Activated gamma-delta T cell treated with Interleukin-2 at 50 U/mL for 16 hours (primary cell): ENCODE results near the gene GULP1.
"Not testable (repeated sequence)": the region's sequence is repeated elsewhere in the genome, so short reads cannot be mapped to it uniquely, and the experiment has no call there.

Source experiments
- DNase-seq: peaks from one replicate; pipeline ENCODE4 v3.0.0-alpha.2; 2020

GULP1 gene

DNA sequence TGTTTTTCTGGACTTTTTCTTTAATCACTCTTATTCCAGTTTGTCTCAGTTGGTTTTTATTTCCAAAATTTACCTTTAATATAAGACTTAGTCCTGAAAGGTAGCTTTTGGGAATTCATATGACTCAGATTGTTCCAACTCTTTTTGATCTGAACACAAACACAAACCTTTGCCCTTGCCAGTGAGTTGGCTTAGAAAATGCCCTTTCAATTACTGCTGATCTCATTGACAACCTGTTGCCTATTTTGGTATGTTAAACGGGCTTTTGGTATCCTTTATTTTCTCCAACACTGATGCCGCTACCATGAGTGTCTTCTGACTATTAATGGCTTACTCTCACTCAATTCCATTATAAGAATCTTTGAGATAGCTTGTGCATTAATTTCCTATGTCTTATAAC lies 143.4 kb downstream of the GULP1 start:
- no peak for DNase-seq

DNA sequence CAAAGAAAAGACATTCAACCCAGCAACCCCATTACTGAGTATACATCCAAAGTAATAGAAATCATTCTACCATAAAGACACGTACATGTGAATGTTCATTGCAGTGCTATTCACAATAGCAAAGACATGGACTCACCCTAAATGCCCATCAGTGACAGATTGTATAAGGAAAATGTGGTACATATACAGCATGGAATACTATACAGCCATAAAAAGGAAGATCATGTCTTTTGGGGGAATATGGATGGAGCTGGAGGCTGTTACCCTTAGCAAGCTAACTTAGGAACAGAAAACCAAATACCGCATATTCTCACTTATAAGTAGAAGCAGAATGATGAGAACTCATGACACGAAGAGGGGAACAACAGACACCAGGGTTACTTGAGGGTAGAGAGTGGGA lies 145.9 kb downstream of the GULP1 start:
- DNase-seq: no peak

DNA sequence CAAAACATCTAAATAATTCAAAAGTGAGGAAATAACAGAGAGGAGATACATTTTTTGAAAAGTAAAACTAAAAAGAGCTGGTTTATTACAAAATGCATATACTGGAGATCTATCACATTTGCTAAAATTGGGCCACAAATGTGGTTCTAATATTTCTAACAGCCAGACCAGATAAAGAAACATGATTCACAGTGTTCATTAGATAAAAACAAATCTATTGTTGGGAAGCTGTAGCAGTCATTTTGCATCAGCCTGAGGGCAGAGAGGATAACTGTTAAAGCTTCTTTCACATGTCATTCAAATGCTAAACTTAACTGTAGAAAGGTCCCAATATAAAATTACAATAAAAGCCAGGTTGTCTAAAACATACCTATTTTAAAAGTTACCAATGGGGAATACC lies 148.3 kb downstream of the GULP1 start:
- no peak for DNase-seq

DNA sequence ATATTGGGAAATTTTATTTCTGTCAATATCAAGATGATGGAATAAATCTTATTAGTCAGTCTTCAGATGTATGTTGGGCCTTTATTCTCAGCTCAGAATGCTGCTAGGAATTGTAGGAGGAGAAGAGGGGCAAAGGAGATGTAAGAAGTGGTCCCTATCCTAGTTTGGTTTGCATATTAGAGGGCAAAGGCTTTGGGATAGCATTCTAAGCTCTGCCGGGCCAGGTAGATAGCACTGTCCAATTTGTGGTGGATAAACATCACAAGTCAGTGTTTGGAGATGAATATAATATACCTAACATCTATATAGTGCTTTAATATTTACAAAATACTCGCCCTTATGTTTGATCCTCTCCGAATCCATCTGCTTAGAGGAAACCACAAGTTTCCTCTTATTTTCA lies 149.2 kb downstream of the GULP1 start:
- no peak for DNase-seq

DNA sequence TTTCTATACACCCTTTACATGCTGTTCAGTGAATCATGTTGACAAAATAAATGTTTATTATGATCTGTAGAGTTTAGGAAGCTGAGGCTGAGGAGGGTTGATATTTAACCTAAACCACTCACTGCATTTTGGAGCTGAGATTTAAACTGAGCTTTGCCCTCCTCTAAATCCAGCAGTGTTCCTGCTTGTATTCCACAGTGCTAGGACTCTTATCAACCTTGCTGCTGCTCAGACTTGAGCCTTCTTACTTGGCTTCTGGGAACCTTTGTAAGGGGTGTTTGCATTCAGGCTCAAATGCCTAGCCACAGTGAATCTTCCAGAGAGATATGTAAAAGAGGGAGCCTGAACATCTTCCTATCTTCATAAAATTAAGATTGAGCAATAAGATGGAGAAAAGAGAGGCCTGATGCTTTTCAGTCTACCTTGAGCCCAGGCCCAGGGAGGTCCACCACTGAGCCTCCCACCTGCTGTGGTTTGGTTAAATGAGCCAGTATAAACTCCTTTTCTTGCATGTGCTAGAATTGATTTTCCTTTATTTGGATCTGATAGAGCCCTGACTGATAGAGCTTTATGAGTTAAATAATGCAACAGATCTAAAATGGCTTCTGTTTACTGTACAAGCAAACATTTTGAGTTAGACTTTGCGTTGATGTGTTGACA lies 149.7 kb downstream of the GULP1 start:
- no peak for DNase-seq

DNA sequence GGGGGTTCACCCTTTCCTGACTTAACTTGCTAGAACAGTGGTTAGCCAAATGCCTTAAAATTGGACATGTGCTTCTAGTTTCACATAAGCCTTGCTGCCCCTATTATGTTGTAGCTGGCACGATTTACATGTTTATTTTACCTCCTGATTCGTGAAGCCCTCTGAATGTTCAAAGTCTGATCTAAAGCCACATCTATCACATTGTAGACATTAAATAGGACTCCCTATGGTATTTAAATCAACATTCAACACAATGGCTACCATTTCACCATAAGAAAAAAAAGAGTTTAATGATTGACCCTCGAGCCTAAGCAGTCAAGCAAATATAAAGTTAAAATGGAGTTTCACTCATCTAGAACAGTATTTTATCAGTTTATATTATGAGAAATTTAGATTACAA lies 151.5 kb downstream of the GULP1 start:
- no peak for DNase-seq

DNA sequence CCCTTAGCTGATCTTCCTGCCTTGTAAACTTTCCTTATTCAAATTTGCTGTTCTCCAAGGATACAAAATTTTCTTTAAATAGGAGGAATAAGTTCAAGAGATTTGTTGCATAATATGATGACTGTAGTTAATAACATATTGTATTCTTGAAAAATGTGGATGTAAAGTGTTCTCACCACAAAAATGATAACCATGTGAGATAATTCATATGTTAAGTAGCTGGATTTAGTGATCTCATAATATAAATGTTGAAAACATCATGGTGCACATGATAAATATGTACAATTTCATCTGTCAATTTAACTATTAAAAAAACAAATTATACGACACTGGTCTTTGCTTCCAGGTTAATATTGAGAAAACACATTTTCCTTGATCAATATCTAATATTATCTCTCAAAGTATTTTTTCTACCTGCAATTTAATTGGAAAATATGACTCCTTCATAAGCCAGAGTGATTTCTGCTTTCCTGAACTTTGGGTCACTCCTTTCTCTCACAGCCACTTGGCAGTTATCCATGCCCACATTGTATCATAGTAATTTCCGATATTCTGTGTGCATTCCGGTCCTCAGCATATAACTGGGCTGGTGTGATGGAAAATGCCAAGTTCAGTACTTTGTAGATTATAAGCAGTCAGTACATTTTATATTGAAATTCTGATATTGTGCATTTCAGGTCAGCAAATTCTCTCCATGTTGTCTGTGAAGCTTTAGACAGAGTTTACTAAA lies 152.6 kb downstream of the GULP1 start:
- DNase-seq: no peak

DNA sequence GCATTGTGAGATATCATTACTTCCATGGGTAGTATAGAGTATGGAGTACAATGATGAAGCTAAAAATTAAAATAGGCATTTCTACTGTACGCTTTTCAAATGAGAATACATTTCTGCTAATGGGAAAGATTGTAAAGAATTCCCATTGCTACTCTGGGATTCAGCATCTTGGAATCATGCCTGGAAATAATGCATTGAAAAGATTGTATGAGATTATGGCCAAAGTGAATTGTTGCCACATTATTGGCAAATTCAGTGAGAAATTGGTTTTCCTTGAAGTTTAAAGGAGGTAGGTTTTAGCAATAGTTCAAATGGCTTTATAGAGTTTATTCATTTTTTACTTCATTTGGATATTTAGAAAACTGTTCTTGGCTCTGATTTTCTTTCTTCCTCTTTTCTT lies 157.9 kb downstream of the GULP1 start:
- DNase-seq: no peak

DNA sequence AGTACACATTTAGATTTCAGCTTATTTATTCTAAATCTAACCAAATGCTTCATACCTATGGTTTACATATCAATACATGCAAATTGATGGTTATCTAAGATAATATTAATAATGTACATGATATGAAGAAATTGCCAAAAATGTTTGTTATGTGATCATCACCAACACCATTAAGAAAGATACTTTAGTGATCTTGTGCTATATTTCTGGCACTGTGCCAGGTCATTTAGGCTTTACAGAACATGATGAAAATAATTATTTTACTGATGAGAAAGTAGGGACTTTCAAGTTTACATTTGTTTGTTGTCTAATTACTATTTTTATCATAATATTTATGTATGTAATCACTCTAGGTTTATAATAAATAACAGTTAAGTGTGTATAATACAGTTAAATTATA lies 158.3 kb downstream of the GULP1 start:
- no peak for DNase-seq

DNA sequence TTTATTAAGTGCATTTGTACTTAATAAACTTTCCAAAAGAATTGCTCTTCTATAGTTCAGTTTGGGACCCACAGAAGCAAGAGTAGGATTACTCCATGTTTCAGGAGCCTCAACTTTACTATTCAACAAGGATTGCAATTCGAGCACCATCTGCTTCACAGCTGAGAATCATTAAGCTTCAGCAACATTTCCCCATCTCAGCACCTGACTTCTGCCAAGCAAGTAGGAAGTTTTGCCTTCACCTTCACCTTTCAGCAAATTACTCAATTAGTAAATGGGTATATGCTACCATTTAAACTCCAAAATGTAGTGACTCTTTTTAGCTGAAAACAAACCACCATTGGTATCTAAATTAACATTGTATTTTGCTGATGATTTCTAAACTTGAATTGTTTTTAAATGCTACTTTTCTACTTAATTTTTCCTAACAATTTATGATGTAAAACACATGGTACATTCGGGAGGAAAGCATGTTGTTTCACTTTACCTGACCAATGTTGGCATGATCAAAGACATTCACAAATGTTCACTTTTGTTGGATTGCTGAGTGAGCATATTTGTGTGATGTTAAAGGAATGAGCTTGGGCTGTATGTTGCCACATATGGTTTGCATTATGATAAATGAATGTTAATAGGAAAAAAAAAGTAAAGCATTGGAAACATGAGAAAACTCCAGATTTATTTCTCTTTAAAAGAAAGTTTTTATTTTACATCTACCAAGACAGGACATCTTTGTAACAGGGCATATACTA lies 159.2 kb downstream of the GULP1 start:
- no peak for DNase-seq

DNA sequence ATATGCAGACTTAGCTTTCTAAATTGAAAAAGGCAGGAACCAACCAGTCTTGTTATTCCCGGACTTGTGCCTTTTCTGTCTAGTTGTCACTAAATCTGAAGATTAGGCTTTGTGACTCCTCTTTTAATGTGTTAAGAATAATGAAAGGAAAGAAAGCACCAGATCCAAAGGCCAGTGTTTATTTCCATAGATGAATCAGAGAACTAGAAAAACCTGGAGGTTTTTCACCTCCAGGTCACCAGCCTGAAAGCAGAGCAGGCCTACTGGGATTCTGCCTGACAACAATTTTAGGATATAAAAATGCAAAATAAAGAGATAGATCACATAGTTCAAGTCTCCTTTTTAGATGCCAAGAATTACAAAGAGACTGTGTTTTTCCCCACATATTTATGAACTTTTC lies 160.4 kb downstream of the GULP1 start:
- no peak for DNase-seq

DNA sequence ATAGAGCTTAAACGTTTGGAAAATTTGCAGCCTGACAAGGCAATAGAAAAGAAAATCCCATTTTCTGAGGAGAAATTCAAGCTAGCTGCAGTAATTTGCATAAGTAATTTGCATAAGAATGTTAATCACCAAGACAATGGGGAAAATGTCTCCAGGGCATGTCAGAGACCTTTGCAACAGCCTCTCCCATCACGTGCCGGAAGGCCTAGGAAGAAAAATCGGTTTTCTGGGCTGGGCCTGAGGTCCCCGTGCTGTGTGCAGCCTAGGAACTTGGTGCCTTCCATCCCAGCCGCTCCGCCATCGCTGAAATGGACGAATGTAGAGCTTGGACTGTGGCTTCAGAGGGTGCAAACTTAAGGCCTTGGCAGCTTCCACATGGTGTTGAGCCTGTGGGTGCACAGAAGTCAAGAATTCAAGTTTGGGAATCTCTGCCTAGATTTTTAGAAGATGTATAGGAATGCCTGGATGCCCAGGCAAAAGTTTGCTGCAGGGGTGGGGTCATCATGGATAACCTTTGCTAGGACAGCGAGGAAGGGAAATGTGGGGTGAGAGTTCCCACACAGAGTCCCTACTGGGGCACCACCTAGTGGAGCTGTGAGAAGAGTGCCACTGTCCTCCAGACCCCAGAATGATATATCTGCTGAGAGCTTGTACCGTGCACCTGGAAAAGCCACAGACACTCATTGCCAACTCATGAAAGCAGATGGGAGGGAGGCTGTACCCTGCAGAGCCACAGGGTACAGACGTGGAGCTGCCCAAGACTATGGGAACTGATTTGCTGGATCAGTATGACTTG lies 164.6 kb downstream of the GULP1 start:
- no peak for DNase-seq

DNA sequence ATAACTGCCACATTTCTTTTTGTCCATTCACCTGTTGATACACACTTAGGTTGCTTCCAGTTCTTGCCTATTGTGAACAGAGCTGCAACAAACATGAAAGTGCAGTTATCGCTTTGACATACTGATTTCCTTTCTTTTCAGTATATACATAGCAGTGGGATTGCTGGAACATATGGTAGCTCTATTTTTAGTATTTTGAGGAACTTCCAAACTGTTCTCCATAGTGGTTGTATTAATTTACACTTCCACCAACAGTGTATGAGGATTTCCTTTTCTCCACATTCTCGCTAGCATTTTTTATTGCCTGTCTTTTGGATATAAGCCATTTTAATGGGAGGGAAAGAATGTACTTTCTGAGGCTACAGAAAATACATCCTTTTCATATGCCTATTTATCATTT lies 167.4 kb downstream of the GULP1 start:
- DNase-seq: no peak

DNA sequence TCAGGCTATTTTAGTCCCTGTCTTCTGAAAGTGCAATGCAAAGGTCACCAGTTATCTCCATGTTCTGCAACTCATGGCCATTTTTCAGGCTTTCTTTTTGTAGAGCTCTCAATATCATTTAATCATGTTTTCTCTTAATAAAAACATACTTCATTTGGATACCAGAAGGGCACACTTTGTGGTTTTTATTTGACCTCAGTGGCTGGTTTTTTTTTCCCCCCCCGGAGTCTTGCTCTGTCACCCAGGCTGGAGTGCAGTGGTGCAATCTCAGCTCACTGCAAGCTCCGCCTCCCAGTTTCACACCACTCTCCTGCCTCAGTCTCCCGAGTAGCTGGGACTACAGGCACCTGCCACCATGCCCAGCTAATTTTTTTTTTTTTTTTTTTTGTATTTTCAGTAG lies 174.4 kb downstream of the GULP1 start:
- not testable (repeated sequence) for DNase-seq

DNA sequence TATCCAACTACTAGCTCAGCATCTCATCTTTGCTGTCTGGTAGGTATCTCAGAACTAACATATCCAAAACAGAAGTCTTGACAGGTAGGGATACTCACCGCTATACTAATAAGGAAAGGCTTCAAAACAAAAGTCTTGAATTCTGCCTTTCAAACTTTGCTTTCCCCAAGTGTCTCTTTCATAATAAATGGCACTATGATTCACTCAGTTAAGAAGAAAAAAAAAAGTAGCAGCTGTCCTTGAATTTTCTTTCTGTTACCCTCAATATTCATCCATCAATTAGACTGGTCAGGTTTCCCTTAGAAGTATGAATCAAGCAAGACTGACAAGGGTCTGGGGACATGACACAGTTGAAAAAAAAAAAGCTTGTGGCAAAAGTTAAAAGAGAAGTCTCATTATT lies 175.1 kb downstream of the GULP1 start:
- DNase-seq: no peak

DNA sequence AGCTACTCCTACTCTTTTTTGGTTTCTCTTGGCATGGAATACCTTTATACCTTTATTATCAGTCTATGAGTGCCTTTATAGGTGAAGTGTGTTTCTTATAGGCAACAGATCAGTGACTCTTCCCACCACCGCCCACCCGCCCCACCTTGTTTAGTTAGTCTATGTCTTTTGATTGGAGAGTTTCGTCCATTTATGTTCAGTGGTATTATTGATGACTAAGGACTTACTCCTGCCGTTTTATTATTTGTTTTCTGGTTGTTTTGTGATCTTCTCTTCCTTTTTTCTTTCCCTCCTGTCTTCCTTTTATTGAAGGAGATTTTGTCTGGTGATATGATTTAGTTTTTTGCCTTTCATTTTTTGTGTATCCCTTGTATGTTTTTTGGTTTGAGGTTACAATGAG lies 179.5 kb downstream of the GULP1 start:
- DNase-seq: no peak

DNA sequence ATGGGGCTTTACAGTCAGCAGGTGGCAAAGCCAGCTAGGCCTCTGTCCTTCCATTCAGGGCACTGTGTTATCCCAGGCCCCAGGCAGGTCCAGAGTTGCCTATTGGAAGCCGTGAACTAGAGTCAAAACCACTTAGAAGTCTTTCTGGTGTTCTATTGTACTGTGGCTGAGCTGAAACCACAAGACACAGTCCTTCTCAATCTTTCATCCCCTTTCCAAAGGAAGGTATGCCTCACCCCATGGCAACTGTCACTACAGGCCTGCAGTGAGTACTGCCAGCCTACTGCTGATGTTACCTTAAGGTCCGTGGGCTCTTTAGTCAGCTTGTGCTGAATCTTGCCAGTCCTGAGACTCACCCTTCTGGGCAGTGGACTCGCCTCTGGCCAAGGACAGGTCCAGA lies 181.6 kb downstream of the GULP1 start:
- no peak for DNase-seq

DNA sequence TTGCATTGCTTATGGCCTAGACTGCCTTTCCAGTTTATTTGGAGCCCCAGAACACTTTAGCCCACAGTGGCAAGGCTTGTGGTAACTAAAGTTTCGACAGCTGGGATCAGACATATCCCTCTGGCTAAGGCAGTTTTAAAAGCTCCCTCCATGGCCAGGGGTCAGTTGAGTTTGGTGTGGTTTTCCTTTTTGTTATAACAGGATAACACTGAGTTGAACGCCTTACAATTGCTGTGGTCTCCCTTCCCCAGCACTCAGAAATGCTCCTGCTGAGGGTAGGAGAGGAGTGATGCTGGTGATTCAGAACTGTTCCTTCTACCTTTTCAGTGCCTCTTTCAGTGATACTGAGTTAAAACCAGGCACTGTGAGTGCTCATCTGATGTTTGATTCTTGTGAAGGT lies 182.6 kb downstream of the GULP1 start:
- DNase-seq: no peak

DNA sequence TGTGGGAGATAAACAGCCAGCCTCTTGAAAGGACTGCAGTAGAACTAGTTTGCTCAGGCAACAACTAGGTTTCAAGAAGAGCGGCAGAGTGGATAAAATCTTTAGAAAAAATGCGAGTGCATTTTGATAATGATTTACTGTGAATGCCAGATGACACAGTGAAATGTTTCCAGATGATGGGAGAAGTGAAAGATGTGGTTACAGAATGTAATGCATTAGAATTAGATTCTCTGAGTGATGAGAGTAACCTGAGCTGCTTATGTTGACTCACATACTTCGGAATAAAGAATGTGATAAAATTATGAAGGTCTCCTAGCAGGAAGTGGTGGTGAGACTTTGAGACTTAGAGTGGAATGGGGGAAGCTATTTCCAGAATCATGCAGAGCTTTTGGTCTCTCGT lies 184.3 kb downstream of the GULP1 start:
- DNase-seq: no peak

DNA sequence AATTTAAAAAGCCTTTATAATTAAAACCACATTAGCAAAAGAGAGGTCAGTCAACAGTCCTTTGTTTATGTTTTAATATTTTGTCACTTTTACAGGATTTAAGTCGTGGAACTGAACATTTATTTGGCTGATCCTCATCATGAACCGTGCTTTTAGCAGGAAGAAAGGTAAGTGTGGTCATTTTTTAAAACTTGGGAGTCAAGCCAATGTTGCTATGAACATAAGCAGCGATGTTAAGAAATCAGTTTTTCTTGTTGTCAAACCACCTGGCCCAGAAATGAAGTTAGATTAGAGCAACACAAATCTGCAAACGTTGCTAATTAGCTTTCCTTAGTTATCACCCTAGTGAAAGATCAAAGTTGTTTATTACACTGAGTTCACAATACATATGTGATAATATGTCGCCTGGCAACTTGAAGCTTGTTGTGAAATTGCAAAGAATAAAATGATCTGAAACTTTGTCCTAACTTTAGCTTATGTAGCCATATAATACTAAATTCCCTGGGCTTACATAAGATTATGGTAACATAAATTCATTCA lies 186.0 kb downstream of the GULP1 start:
- DNase-seq: no peak

DNA sequence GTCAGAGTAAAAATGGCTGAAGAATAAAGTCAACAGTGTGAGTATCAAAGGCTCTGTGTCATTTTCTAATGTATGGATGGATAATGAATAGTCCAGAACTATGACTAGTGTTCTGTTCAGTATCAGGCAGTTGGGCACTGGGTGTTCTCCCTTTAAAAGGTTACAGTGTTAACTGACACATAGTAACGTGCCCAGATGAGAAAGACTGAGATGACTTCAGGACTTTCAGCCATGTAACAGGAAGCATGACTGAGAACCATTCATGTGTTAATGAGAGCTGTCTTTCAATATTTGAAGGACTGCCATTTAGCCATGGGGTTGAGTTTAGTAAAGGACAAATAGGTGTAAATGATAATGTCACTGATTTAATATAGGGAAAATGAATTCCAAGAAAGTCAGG lies 187.1 kb downstream of the GULP1 start:
- no peak for DNase-seq

DNA sequence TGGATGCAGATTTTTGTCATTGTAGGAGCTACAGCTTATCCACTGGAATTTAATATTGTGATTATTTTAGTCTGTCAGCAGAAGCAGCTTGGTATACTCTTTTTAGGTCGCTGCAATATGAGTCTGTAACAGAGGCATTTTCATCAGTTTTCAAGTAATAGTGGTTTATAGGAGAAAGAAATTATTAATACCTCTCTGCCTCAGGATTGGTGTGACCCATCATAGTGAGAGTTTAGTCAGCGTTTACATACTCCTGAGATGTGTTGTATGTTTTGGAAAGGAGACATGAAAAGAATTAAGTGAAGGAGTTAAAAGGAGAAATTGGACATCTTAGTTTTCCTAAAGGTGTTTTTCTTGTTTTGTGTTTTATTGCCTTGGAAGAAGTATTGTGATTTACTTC lies 189.8 kb downstream of the GULP1 start:
- DNase-seq: no peak

DNA sequence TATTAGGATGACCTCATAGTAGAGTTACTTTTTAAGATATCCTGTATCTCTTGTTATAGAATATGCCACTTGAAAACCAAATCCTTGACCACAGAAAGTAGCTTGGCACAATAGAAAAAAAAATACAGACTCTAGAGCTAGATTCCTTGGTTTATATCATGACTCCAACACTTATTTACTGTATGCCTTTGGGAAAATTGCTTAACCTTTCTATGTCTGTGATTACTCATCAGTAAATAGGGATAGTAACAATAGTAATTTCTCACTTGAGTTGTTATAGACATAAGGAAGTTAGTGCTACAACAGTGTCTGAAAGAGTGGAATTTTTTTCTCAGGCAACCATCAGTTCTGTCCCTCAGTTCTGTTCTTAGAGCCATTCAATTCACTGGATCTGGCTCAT lies 193.8 kb downstream of the GULP1 start:
- no peak for DNase-seq
